ENCODE measurements around the gene GRID1.

GRCh38 chr10:86195521-86196157 is 171.0 kb downstream of the GRID1 start:
- TF ChIP-seq CTCF (IDR thresholded peaks at IDR 0.05): no peak
- TF ChIP-seq POLR2A (IDR thresholded peaks at IDR 0.05): no peak
